Fibroblast of villous mesenchyme (primary cell): ENCODE measurements around the gene NR4A3. TPM values are rescaled to one million over a fixed set of nuclear protein-coding genes. Genes with fewer than 3 reads are reported as not detected.

ENCODE experiments used
- DNase-seq: peaks from one replicate; pipeline ENCODE4 v3.0.0-alpha.2; 2010; ENCODE audit warnings: low read depth
- H3K4me3 ChIP-seq: 2 replicates; pipeline ENCODE4 v1.5.1; 2011; ENCODE audit warnings: low read depth, mild to moderate bottlenecking, low read length
- total RNA-seq: library from RNA; depleted of rRNA; stranded (reverse); fragments of >200 nt; gene quantifications from 2 replicates; pipeline ENCODE4 v1.2.3, GENCODE V29; 2012
- TF ChIP-seq, protein P1 (sequence below): IDR thresholded peaks from 2 replicates; pipeline ENCODE4 v1.5.1; 2012; ENCODE audit warnings: low read depth, mild to moderate bottlenecking, low read length; ENCODE audit not compliant: insufficient read depth

The NR4A3 gene
- total RNA-seq, 1 donor, result under 0.01 TPM

DNA sequence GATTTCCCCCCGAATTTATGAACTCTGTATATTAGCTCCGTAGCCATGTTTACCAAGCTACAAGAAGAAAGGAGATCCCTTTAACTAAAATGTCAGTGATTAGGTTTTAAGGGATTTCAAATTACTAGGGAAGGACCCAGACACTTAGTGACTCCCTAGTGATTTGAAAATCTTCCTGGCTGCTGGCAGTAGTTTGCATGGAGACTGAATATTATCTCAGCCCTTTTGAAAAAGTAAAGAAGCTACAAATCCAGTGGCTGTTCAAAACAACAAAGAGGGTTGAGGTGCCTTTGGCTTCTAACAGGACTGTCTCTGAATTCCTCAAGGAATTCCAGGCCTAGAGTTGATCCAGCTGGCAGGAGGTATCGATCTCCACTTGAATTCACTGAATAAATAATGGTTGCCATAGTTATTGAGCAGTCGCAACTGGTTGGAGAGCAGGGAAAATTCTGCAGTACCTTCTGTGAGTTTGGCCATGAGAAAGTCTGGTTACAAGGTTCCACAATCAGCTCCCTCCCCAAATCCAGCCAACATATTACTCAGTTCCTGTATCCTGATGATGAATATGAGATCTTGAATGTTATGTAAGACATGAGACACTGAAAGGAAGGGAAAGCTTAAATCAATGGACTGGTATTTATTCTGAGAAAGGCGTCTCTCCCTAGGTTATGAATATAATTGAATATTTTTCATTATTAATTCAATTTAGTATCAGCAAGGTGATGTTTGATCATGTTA lies 37.7 kb downstream of the NR4A3 start:
- no peak for DNase-seq
- H3K4me3 ChIP-seq, result no peak overlapping the region
- TF ChIP-seq, protein P1, sequence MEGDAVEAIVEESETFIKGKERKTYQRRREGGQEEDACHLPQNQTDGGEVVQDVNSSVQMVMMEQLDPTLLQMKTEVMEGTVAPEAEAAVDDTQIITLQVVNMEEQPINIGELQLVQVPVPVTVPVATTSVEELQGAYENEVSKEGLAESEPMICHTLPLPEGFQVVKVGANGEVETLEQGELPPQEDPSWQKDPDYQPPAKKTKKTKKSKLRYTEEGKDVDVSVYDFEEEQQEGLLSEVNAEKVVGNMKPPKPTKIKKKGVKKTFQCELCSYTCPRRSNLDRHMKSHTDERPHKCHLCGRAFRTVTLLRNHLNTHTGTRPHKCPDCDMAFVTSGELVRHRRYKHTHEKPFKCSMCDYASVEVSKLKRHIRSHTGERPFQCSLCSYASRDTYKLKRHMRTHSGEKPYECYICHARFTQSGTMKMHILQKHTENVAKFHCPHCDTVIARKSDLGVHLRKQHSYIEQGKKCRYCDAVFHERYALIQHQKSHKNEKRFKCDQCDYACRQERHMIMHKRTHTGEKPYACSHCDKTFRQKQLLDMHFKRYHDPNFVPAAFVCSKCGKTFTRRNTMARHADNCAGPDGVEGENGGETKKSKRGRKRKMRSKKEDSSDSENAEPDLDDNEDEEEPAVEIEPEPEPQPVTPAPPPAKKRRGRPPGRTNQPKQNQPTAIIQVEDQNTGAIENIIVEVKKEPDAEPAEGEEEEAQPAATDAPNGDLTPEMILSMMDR, result no peak

DNA sequence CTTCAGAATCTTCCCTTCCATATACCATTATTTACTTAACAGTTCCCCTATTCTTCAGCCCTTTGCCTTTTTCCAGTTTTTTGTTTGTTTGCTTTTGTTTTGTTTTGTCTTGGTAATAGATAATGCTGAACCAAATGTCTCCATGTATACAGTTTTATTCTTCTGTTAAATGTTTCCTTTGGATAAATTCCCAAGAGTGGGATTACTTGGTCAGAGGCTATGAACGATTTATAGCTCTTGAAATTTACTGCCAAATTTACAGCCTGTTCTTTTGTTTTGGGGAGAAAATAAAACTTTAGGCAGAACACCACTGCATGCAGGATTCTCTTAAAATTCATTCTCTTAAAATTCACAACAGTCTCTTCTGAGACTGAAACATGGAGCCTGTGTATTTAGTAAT lies 38.6 kb downstream of the NR4A3 start:
- H3K4me3 ChIP-seq, result no peak overlapping the region
- no peak for DNase-seq
- TF ChIP-seq, protein P1, result no peak

DNA sequence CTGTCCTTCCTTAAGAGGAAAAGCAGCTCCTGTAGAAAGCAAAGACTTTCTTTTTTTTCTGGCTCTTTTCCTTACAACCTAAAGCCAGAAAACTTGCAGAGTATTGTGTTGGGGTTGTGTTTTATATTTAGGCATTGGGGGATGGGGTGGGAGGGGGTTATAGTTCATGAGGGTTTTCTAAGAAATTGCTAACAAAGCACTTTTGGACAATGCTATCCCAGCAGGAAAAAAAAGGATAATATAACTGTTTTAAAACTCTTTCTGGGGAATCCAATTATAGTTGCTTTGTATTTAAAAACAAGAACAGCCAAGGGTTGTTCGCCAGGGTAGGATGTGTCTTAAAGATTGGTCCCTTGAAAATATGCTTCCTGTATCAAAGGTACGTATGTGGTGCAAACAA lies 42.3 kb downstream of the NR4A3 start:
- H3K4me3 ChIP-seq, result no peak overlapping the region
- TF ChIP-seq, protein P1, result no peak
- no peak for DNase-seq

DNA sequence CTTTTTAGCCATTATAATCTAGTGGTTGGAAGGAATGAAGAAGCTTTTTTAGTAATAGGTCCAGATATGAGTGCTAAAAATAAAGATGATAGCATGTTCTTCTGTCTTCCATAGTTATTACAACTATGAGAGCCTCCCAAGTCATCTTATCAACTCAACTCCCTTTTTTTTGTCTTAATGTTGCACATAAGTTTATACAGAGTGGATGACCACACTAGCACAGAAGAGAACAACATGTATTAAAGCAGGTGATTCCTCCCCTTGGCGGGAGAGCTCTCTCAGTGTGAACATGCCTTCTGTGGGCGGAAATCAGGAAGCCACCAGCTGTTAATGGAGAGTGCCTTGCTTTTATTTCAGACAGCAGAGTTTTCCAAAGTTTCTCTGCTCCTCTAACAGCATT lies 44.7 kb downstream of the NR4A3 start:
- TF ChIP-seq, protein P1, result no peak
- H3K4me3 ChIP-seq, result no peak overlapping the region
- no peak for DNase-seq

DNA sequence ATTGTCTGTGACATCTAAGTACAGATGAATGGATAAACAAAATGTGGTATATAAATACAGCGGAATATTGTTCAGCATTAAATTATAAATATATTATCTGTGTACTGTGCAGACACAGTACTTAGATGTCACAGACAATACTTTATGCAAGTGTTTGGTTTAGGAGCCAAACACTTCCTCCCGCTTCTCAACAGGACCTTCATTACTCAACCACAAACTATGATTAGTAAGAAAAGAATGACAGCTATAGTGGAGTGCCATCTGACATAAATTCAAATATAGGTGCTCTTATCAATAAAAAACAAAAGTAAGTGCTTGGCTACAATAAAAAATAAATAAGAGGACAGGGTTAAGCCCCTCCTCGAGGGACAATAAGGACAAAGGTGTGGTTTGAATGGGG lies 45.9 kb downstream of the NR4A3 start:
- TF ChIP-seq, protein P1, result no peak
- no peak for DNase-seq
- H3K4me3 ChIP-seq, result no peak overlapping the region

DNA sequence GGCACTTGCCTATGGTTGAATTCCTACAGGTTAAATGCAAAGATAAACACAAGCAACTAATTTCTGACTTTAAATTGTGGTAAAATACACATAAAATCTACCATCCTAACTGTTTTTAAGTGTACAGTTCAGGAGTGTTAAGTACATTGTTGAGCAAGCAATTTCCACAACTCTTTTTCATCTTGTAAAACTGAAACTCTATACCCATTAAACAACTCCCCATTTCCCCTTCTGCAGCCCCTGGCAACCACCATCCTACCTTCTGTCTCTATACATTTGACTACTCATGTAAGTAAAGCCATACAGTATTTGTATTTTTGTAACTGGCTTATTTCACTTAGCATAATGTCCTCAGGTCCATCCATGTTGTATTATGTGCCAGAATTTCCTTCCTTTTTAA lies 46.3 kb downstream of the NR4A3 start:
- TF ChIP-seq, protein P1, result no peak
- no peak for DNase-seq
- H3K4me3 ChIP-seq, result no peak overlapping the region

DNA sequence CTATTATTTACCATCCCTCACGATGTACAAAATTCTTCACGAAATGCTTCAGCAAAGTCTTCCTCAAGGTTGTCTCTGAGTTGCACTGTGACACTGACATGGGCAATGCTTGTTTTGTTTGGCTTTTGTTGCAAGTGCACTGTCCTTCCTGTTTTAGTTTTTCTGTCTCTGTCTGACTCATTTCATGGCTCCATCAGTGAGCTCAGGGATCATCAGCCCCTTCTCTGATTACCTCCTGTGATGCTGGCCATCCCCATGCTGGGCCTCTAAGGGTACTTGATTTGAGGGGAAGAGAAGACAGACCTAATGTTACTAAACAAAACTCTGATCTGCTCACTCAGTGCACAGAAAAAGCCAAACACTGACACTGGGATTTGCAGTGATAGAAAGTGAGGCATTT lies 47.2 kb downstream of the NR4A3 start:
- no peak overlapping the region for H3K4me3 ChIP-seq
- no peak for DNase-seq
- TF ChIP-seq, protein P1, result no peak
